HG03025 (cell line): ENCODE data around the gene OS9.
A peak's percentile ranks its signal among the peaks of the same experiment; 100 is the strongest.

Source experiments
- ATAC-seq: cut with Tn5 transposase; IDR thresholded peaks from one replicate; pipeline ENCODE4 v1.9.1; 2021; ENCODE audit warnings: mild to moderate bottlenecking, moderate library complexity; ENCODE audit not compliant: unreplicated experiment, low FRiP score

OS9 gene

DNA sequence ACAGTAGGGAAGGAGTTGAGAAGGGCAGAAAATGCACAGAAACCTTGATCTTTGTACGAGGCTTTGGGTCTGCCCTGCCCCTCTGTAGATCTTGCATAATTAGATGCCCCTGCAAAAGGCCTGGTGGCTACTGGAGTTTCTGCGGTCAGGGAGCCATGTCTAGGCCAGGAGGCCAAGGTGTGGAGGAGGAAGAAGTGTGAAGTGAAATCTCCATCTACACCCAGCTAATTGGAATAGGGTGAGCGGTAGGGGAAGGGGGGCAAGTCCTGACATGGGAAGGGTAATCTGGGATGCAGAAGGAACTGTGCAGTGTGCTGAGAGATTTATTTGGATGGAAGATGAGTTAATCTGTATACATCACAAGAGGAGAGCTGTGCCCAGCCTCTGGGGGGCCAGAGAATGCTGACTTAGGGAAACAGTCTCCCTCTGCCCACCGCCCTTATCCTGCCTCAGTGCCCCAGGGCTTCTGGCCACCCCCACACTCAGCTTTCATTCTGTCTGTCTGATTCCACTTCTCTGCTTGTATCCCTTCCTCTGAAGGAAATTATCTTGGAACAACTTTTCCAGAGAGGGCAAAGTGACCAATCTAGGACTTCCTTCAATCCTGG is 67.6 kb downstream of the OS9 start:
- ATAC-seq: no peak

DNA sequence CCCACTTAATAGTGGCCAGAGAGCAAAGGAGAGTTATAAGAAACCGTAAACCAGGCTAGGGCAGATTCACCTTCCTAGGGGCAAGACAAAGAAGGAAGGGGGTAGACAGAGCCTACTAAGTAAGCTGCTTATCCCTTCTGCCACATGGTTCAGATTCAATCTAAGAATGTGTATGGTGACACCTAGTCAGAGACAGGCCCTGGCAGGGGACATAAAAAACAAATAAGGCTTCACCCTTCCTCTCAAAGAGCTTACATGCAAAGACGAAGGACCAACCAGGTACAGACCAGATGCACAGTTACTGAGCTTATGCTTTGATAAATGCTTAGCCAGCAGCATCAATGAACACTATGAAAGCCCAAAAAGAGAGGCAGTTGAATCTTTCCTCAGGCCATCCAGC is 68.5 kb downstream of the OS9 start:
- no peak for ATAC-seq

GRCh38 chr12:57763881-57764661 is 70.1 kb downstream of the OS9 start:
- no peak for ATAC-seq

GRCh38 chr12:57764662-57765002 is 70.7 kb downstream of the OS9 start:
- ATAC-seq: no peak

DNA sequence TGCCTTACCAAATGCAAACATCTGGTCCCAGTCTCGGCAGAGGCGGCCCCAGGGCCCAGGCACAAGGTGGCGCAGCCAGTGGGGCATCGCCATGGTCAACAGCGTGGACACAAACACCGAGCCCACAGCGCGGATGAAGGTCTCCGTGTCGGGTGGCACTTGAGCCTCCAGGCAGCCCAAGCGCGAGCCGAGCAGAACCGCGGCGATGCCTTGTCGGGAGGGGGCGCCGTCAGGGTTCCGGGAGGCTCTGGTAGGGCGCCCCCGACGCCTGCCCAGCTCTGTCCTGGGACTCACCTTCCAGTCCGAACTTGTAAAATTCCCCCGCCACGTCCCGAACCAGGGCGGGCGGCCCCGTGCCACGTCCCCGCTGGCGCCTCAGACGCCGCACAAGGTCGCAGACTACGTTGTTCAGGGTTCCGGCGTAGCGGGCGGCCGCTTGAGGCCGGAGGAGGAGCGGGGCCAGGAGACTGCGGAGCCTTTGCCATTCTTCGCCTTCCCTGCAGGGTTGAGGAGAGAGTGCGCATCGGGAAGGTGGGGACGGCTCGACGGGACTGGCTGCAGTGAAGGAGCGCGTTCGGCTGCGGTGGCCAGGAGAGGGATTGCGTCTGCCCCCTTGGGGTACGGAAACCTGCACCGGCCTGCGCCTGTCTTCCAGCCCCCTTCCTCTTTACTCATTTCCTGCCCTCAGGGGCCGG is 71.2 kb downstream of the OS9 start:
- ATAC-seq: peak; percentile 57

DNA sequence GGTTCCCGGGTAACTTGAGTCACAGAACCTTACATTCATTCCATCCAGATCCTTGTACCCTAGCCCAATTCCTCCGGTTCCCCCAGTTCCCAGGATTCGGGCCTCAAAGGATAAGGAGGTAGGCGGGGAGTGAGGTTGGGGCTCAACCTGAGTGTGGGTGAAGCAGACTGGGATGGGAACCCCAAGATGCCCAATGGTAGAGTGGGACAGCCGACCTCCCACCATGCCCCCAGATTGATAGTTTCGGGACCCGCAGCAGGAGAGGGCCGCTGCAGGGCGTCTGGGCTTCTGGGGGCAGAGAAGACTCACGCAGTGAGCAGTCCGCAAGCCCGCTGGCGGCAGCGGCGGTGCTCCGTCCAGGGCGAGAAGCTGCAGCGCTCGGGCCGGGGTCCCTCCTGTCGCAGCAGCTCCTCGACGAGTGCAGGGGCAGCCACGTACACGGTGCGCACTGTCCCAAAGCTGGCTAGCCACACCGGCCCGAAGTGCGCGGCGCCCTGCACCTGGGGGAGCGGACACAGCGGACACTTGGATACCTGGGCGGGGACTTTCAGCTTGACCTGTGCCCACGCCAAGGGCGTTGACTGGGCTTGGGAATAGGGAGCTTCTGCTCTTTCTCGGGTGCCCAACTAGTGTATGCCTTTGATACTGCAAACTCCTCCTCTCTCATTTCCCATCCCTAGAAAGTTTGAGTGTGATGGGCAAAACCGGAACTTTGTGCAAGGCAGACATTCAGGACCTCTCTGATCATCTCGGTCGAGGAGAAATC is 71.9 kb downstream of the OS9 start:
- ATAC-seq: no peak

GRCh38 chr12:57766464-57767304 is 72.8 kb downstream of the OS9 start, which contains the start of gene CYP27B1:
Gene CYP27B1 (minus strand): TSS chr12:57767078. CDS start chr12:57767041, 37 bp downstream.
- no peak for ATAC-seq

DNA sequence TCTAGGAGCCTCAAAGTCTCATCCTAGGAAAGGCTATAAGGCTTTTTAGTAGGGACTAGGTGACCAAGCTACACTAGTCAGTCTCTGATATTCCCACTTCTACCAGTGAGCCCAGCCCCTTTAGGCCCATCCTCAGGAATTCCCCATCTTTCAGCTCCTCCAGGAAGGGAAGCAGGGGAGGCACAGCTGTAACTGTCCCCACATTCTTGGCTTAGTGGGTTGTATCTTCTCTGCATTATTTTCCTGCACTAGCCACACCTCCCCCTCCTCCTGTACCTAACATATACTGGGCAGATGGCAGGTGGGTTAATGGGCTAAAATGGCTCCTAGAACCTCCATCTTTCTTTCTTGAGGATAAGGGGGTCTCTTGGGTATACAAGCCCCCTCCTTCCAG is 73.4 kb downstream of the OS9 start:
- ATAC-seq: no peak

- no peak for ATAC-seq
Measured at GRCh38 chr12:57767876-57768275, 73.9 kb downstream of the OS9 start.

DNA sequence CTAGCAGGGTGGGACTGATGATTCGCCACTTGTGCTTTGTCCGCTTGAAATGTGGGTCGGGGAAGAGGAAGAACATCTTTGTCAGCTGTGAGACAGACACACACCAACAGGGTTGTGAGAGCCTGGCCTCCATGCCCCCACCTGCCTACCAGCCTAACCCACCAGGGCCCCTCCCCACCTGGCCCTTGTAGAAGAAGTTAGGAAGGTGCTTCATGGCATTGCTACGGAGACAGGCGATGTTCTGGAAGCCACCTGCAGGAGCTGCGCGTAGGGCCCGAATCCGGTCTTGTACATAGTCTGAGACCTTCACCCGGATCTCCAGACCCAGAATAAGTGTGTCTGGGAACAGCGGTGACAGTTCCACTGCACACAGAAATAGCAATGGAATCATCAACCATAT is 75.7 kb downstream of the OS9 start:
- ATAC-seq: no peak

- ATAC-seq: no peak
Measured at GRCh38 chr12:57770734-57771133, 76.8 kb downstream of the OS9 start.
